Right ventricle myocardium superior (tissue), 1 donor: ENCODE data around the gene CABP2. TPM values are rescaled to one million over a fixed set of nuclear protein-coding genes. Genes with fewer than 3 reads are reported as not detected.
"Not testable (repeated sequence)": the region's sequence is repeated elsewhere in the genome, so short reads cannot be mapped to it uniquely, and the experiment has no call there.

Experiments used
- ATAC-seq: fragments of 200-7000 bp; cut with Tn5 transposase; one replicate; pipeline ENCODE4 v1.9.1; 2020; ENCODE audit warnings: mild to moderate bottlenecking; ENCODE audit not compliant: poor library complexity
- DNase-seq: peaks from one replicate; pipeline ENCODE4 v3.0.0-alpha.2; 2020
- intact Hi-C: fragments of 100-400 bp; cut with DNase I; formaldehyde crosslinking; loops from one replicate; pipeline ENCODE4 v1.11.2; 2022
- total RNA-seq: library from RNA; stranded (reverse); fragmentation: NEBNext Ultra II Directional; extraction: Animal tissue kit (Norgen Biotek cat#: 25700); gene quantifications from one replicate; pipeline ENCODE4 v1.2.1, GENCODE V29; 2021
- donor health status: DM: no; HTN: yes; CAD: no; lungs with severe emphysema.

The CABP2 gene
- total RNA-seq, 1 donor from 2014 or later, result not detected

GRCh38 chr11:67516806-67517205, 6.4 kb downstream of the CABP2 start:
- intact Hi-C loops, result no loop called here
- no peak for ATAC-seq
- DNase-seq, result no peak

GRCh38 chr11:67514116-67514515, 9.1 kb downstream of the CABP2 start:
- DNase-seq (no peak), ATAC-seq (no peak)
- intact Hi-C loops, result no loop called here

GRCh38 chr11:67511558-67511957, 11.7 kb downstream of the CABP2 start:
- DNase-seq, intact Hi-C loops, ATAC-seq: not testable (repeated sequence)

- ATAC-seq (no peak), DNase-seq (no peak)
- intact Hi-C loops, result no loop called here
These were observed 13.3 kb downstream of the CABP2 start for GRCh38 chr11:67510023-67510345.

GRCh38 chr11:67508486-67509121, 14.6 kb downstream of the CABP2 start:
- DNase-seq (peak; percentile 99), ATAC-seq (peak; percentile 70)
- intact Hi-C loops, result loop anchor here (5.0 kb wide), 2 partner anchors 41 to 116 kb away; partner anchors contain the start of genes RAD9A and TMEM134

GRCh38 chr11:67507864-67508485, 15.3 kb downstream of the CABP2 start, which contains the start of gene CDK2AP2:
Gene CDK2AP2, minus strand, starts transcription at chr11:67508162. Its CDS starts 80 bp downstream, at chr11:67508082.
- DNase-seq (peak; percentile 100), ATAC-seq (peak; percentile 85)
- intact Hi-C loops, result loop anchor here (5.0 kb wide), 2 partner anchors 41 to 116 kb away; partner anchors contain the start of genes RAD9A and TMEM134

GRCh38 chr11:67507242-67507863, 15.9 kb downstream of the CABP2 start:
- intact Hi-C loops, result loop anchor here (5.0 kb wide), 2 partner anchors 40 to 115 kb away; partner anchors contain the start of genes RAD9A and TMEM134
- no peak for ATAC-seq
- DNase-seq, result peak; percentile 66

- DNase-seq (no peak), ATAC-seq (no peak)
- intact Hi-C loops, result loop anchor here (5.0 kb wide), 2 partner anchors 39 to 114 kb away; partner anchors contain the start of genes RAD9A and TMEM134
These were observed 16.7 kb downstream of the CABP2 start for GRCh38 chr11:67506426-67507051.

GRCh38 chr11:67505605-67506396, 17.4 kb downstream of the CABP2 start:
- peak; percentile 92 for DNase-seq
- peak; percentile 60 for ATAC-seq
- intact Hi-C loops, result loop anchor here (5.0 kb wide), 2 partner anchors 38 to 114 kb away; partner anchors contain the start of genes RAD9A and TMEM134

GRCh38 chr11:67504950-67505581, 18.2 kb downstream of the CABP2 start, which contains the start of gene PITPNM1:
Gene PITPNM1, minus strand, starts transcription at chr11:67505363. Its CDS starts 1,183 bp downstream, at chr11:67504180.
- intact Hi-C loops, result loop anchor here (5.0 kb wide), 2 partner anchors 38 to 113 kb away; partner anchors contain the start of genes RAD9A and TMEM134
- ATAC-seq, result peak; percentile 63

GRCh38 chr11:67504005-67504949, 19.0 kb downstream of the CABP2 start:
- DNase-seq (no peak), ATAC-seq (no peak)
- intact Hi-C loops, result no loop called here

More at GRCh38 chr11:67504950-67505581, 18.2 kb downstream of the CABP2 start, which contains the start of gene PITPNM1:
- peak; percentile 88 for DNase-seq

GRCh38 chr11:67503119-67504004, 19.9 kb downstream of the CABP2 start:
- DNase-seq (no peak), ATAC-seq (no peak)
- intact Hi-C loops, result no loop called here

- ATAC-seq, result no peak
- intact Hi-C loops, result no loop called here
- DNase-seq, result no peak
These were observed 20.8 kb downstream of the CABP2 start for GRCh38 chr11:67502328-67502979.

GRCh38 chr11:67501854-67502253, 21.4 kb downstream of the CABP2 start:
- intact Hi-C loops, result no loop called here
- DNase-seq, result no peak
- ATAC-seq, result no peak
